GM19025 (cell line): ENCODE measurements around the gene CAD.
"Not testable (repeated sequence)": the region's sequence is repeated elsewhere in the genome, so short reads cannot be mapped to it uniquely, and the experiment has no call there.

Experiments
- ATAC-seq: cut with Tn5 transposase; IDR thresholded peaks from one replicate; pipeline ENCODE4 v1.9.1; 2021; ENCODE audit warnings: mild to moderate bottlenecking, low read depth, moderate library complexity; ENCODE audit not compliant: unreplicated experiment

CAD gene

GRCh38 chr2:27217173-27218121, at the start of gene CAD:
TSS of gene CAD (plus strand) at chr2:27217369. CDS start at chr2:27217552, 183 bp downstream.
- ATAC-seq = peak; percentile 77

GRCh38 chr2:27170581-27171337, 46.4 kb upstream of the CAD start:
- no peak for ATAC-seq

- ATAC-seq = no peak
These were observed 45.8 kb upstream of the CAD start for GRCh38 chr2:27171351-27171848.

- no peak for ATAC-seq
These were observed 42.5 kb upstream of the CAD start for GRCh38 chr2:27174638-27175037.

GRCh38 chr2:27175330-27175729, 41.8 kb upstream of the CAD start:
- no peak for ATAC-seq

GRCh38 chr2:27175781-27176180, 41.4 kb upstream of the CAD start:
- not testable (repeated sequence) for ATAC-seq

- no peak for ATAC-seq
These were observed 39.5 kb upstream of the CAD start for GRCh38 chr2:27177441-27178351.

GRCh38 chr2:27178469-27178868, 38.7 kb upstream of the CAD start:
- no peak for ATAC-seq

GRCh38 chr2:27179344-27180000, 37.7 kb upstream of the CAD start:
- ATAC-seq = no peak

- no peak for ATAC-seq
These were observed 34.8 kb upstream of the CAD start for GRCh38 chr2:27182346-27182745.

GRCh38 chr2:27184115-27184514, 33.1 kb upstream of the CAD start:
- ATAC-seq = no peak

GRCh38 chr2:27185331-27186026, 31.7 kb upstream of the CAD start:
- no peak for ATAC-seq

- no peak for ATAC-seq
These were observed 30.4 kb upstream of the CAD start for GRCh38 chr2:27186613-27187345.

- no peak for ATAC-seq
These were observed 27.2 kb upstream of the CAD start for GRCh38 chr2:27189989-27190388.

GRCh38 chr2:27191070-27191829, 25.9 kb upstream of the CAD start:
- no peak for ATAC-seq

- no peak for ATAC-seq
These were observed 22.4 kb upstream of the CAD start for GRCh38 chr2:27194538-27195354.

GRCh38 chr2:27195799-27196198, 21.4 kb upstream of the CAD start:
- not testable (repeated sequence) for ATAC-seq
